Renal cortex interstitium (tissue), 11 donors: ENCODE data around the gene WRAP73. TPM values are rescaled to one million over a fixed set of nuclear protein-coding genes. Genes with fewer than 3 reads are reported as not detected.

Experiments used
- DNase-seq, 11 donors: peaks; one replicate each; pipeline ENCODE4 v3.0.0-alpha.2; 2013; ENCODE audit warnings: low read depth in 9 of 11, low spot score in 4 of 11; ENCODE audit errors: extremely low read depth in 1 of 11
- polyA plus RNA-seq, 3 donors: library from polyadenylated mRNA; unstranded; fragments of 120-200 nt; gene quantifications; one replicate each; pipeline ENCODE4 v1.2.1, GENCODE V29; 2013; ENCODE audit not compliant: insufficient read length in 3 of 3

Gene WRAP73
- polyA plus RNA-seq, 3 donors: 16.1 to 24.3 (median 19.0) TPM

DNA sequence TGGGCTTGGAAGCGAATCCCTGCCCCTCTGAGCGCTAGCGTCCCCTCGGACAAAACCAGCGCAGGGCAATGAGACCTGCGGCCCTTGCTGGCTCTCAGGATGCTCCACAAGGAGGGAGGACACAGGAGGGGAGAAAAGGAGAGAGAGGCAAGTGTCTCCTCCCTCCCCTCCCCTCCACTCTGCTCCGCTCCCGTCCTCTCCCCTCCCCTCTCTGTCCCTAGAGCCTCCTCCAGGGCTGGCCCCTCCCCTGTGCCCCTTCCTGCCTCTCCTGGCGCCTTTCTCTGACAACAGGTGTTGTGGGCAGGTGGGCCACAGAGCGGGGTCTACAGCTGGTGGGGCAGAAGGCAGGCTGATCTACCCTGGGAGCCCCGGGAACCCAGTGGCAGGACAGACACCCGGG lies 37.6 kb upstream of the WRAP73 start:
- no peak for DNase-seq

DNA sequence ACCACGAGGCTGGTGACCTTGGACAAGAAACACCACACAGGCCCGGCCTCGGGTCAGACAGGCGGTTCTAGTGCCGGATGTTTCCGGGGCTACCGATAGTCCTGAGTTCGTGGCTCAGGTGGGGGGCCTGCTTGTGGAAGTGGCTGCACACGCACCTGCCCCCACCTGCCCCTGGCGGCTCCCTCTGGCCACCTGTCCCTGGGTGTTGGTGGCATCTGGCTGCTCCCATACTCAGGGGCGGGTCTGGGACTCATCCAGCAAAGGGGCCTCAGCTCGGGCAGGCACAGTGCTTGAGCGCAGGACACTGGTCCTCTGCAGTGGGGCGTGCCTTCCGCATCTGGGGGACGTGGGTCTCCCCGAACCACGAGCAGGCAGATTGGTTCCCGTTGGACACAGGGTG lies 36.0 kb upstream of the WRAP73 start:
- DNase-seq: no peak

DNA sequence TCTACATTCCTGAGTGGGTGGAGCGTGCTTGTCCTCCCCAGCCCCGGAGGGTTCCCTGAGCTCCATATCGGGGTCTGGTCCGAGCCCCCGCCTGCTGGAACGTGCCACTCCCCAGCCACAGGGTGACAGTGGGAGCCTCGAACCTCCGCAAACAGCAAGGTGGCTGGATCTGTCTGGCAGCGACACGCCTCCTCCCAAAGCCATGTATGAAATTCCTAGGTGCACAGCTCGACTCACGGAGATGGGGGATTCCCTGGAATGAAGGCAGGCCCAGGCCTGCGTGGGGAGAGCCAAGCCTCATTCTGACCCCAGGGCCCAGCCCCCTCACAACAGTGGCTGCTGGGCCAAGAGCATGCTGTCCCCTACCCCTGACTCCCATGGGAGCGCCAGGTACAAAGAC lies 35.3 kb upstream of the WRAP73 start:
- no peak for DNase-seq

DNA sequence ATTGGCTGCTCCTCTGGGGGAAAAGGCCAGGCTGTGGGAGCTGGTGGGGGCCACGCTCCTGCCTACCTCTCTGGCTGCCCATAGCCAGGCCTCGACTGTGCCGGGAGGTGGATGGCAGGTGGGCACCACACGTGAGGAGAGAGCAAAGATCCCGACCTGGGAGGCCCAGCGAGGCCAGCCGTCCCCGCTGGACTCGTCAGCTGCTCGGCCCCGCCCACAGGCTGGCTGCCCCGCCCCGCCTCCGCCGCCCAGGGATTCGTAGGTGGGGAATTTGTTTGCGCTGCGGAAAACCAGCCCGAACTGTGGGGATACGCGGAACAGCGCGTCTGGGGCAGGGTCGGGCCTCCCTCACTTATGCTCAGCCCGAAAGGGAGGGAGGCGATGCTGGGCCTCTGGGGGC lies 34.1 kb upstream of the WRAP73 start:
- no peak for DNase-seq

DNA sequence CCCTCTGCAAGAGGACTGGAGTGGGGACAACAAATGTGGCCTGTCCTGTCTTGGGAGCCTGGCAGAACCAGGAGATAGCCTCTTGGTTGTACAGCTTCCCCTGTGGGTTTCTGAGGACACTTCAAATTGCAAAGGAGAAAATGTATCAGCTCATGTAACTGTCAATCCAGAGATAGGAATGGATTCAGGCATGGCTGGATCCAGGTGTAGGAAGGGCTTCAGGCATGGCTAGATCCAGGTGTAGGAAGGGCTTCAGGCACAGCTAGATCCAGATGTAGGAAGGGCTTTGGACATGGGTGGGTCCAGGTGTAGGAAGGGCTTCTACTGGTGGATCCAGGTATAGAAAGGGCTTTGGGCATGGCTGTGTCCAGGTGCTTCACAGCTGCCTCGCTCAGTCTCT lies 33.3 kb upstream of the WRAP73 start:
- no peak for DNase-seq

DNA sequence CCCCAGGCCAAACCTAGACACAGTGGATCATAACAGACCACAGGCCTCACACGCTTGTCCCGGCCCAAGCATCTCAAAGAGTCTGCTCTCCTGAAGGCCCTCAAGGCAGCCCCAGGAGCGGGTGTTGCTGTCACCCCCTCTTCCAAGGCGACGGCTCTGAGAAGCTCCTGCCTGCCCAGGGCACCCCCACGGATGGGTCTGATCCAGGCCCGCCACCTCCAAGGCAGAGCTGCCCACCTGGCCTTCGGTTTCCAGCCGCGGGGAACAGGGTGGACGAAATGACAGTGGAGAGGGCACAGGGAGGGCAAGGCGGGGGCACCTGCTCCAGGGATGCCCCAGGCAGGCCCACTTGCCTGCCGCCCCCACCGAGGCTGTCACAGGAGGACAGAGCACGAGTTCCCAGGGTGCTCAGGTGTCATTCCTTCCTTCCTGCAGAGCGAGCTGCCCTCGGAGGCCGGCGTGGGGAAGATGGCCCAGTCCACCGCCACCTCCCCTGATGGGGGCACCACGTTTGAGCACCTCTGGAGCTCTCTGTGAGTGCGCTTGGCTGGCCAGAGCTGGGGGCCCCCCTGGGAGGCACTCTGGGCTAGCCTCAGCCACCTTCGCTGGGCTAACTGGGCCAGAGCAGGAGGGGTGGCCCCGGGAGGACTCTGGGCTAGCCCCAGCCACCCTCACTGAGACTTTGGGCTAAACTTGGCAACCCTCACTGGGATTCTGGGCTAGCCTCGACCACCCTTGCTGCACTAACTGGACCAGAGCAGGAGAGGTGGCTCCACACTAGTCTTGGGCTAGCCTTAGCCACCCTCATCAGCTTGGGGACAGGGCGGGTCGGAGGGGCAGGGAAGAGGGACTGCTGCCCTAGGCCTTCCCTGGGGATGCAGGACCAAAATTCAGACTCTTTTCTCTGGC lies 32.2 kb upstream of the WRAP73 start:
- no peak for DNase-seq

DNA sequence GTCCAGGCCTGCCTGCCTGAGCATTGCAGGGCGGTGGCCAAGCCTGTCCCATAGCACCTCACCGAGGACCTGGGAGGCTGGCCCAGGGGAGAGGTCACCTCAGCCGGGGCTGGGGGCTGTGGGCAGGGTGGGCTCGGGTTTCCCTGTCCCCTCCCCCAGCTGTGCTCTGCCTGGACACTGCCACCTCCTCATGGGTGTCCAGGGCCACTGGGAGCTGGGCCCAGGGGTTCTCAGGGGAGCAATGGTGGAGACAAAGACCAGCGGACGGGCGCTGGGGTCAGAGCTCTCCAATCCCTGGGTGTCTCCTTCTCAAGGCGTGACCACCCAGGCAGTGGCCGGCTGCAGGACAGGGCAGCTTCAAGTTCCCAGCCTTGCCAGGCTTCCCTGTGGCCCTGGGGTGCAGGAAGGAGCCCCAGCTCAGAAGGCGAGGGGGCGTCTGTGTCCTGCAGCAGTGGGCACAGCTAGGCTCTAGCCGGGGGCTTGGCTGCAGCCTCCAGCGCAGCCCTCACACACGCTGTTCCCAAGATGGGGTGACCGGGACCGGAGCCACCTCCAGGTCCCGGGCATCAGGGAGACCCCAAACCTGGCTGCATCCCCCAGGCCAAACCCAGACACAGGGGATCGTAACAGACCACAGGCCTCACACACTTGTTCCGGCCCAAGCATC lies 31.5 kb upstream of the WRAP73 start:
- DNase-seq: no peak

DNA sequence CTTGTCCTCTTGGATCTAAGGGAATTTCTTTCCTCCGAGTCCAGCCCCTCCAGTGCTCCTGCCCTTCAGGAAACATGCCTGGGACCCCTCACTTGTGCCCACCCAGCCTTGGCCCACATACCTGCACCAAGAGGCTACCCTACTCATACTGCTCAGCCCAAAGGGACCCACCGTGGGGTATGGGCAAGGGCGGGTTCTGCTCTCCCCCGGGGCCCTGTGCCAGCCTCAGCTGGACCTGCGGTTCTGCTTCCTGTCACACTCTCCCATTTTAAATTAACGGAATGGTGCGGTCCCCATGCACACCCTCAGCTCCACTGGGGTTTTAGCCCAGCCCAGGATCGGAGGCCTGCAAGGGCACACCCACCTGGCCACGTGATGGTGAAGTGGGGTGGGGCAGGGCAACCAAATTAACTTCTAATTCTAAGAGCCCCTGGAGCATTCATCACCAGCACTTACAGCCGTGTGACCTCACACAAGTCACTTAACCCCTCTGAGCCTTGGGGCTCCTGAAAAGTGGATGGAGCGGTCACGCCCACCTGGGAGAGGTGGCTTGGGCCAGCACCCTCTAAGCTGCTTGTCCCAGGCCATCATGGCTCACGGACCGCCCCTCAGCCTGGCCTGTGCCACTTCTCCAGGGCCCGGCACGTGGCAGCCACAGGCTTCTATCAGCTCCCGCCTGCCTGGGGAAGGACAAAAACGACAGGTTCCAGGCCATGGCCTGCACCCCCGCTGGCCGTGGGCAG lies 30.8 kb upstream of the WRAP73 start:
- no peak for DNase-seq

DNA sequence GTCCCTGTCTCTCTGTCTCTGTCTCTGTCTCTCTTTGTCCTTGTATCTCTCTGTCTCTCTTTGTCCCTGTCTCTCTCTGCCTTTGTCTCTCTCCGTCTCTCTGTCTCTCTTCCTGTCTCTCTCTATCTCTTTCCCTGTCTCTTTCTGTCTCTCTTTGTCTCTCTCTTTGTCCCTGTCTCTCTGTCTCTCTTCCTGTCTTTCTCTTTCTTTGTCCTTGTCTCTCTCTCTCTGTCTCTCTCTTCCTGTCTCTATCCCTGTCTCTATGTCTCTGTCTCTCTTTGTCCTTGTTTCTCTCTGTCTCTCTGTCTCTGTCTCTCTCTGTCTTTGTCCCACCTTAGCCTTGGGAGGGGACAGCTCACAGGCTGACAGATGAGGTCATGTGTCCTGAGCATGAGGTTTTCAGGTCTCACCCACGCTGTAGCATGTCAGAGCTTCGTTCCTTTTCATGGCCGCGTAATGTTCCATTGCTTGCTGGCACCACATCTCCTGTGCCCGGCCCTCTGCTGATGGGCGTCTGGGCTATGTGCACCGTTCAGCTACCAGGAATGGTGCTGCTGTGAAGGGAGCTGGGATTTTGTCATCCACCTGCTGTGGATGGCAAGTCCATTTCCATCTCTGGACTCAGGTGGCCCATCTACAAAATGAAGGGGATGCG lies 30.0 kb upstream of the WRAP73 start:
- no peak for DNase-seq

DNA sequence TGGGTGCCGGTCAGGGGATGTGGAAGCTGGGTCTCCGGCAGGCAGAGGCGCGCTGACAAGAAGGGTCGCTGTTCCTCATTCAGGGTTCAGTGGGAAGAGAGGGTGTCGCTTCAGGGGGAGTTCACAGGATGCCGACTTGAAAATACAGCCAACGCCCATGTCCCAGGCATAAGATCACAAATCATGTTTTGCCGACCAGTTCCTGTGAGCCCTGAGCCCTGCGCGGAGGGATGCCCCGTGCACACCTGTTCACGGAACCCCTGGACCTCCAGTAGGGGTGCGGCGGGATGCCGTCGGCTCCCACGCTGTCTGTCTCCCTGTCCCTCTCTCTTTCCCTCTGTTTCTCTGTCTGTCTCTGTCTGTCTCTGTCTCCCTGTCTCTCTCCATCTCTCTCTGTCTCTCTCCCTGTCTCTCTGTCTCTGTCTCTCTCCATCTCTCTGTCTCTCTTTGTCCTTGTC lies 29.2 kb upstream of the WRAP73 start:
- DNase-seq: no peak

DNA sequence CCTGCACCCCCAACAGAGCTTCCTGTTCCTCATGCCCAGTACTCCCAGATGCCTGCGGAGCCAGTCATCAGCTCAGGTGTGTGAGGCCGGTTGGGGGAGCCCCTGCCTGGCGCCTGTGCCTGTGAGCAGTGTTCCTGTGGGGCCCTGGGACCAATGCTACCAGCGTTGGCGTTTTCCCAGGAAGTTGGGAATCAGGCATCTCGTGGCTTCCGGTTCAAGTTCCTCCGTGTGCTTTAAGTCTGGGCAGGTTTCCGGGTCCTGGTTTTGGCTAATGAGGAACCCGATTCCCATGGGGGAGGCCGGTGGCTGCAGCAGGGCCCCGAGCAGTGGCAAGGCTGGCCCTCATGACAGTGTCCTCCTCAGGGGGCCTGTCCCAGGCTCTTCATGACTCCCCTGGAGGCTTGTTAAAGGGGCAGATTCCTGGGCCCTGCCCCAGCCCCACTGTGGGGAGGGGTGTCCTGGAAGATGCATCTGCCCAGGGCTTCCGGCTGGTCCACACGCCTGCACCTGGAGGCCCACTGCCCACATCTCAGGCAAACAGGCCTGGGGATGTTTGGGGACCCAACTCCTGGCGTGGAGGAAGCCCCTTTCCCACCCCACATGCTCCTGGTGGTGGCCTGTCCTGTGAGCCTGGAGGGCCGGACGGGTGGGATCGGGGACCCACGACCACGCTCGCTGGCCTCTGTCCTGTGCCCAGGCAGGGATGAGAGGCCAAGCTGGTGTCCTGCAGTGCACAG lies 28.6 kb upstream of the WRAP73 start:
- DNase-seq: no peak

DNA sequence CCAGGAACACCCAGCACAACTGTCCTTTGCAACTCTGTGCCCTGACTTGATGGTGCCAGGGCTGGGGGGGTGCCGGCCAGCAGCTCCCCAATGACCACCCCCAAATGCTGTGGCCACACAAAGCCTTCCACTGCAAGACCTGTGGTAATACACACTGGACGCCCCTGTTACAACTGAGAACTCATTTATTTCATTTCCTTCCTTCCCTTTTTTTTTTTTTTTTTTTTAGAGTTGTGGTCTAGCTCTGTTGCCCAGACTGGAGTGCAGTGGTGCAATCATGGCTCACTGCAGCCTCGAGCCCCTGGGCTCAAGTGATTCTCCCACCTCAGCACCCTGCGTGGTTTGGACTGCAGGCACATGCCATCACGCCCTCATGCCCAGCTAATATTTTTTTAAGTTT lies 27.6 kb upstream of the WRAP73 start:
- DNase-seq: no peak

DNA sequence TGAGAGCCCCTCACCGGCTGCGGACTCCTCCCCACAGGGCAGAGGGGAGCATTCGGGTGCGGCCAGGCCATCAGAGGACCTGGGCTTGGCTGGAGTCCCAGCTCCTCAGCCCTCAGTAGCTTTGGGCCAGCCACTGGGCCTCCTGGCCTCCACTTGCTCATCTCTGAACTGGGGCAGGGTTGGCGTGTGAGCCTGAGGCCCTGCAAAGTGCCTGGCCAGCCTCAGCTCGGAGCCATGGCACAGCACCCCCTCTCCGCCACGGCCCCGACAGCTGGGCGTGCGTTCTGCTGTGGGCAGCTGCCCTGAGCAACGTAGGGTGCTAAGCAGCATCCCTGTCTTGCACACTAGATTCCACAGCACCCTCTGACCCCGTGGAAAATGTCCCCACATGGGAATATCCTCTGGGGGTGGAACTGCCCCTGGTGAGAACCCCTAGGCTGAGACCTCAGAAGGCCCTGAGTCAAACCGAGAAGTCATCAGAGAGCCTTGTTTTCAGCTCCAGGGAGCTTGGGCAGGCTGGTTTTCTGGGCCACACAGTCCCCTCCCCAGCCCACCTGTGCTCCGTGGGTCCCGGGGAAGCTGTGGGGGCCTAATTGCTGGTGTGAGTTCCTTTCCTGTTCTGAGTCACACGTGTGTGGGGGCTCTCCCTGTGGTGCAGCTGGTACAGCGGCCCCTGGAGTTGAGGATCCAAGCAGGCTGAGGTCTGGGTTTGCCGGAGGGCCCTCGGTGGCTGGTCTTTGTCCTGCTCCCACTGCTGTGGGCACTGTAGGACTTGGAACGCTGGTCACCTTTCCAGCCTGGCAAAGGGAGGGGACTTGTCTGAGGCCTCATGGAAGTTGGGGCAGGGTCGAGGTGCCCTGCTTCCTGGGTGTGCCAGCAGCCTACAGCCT lies 26.9 kb upstream of the WRAP73 start:
- DNase-seq: no peak

DNA sequence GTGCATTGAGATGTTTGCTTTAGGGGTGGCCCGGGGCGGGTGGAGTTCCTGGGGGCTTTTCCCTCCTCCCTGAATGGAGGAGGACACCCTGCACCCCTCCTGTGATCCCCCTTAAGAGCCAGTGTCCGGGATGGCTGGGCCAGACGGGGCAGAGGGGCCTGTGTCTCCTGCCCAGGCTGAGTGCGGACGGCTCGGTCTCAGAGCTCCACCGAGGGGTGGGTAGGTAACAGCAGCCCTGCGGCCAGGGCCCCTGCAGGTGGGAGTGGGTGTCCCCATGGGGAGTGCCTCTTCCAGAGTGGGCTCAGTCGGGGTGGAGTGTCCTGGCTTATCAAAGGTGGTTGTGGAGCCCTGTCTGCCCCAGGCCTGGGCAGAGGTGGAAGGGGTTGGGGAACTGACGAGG lies 25.5 kb upstream of the WRAP73 start:
- no peak for DNase-seq

DNA sequence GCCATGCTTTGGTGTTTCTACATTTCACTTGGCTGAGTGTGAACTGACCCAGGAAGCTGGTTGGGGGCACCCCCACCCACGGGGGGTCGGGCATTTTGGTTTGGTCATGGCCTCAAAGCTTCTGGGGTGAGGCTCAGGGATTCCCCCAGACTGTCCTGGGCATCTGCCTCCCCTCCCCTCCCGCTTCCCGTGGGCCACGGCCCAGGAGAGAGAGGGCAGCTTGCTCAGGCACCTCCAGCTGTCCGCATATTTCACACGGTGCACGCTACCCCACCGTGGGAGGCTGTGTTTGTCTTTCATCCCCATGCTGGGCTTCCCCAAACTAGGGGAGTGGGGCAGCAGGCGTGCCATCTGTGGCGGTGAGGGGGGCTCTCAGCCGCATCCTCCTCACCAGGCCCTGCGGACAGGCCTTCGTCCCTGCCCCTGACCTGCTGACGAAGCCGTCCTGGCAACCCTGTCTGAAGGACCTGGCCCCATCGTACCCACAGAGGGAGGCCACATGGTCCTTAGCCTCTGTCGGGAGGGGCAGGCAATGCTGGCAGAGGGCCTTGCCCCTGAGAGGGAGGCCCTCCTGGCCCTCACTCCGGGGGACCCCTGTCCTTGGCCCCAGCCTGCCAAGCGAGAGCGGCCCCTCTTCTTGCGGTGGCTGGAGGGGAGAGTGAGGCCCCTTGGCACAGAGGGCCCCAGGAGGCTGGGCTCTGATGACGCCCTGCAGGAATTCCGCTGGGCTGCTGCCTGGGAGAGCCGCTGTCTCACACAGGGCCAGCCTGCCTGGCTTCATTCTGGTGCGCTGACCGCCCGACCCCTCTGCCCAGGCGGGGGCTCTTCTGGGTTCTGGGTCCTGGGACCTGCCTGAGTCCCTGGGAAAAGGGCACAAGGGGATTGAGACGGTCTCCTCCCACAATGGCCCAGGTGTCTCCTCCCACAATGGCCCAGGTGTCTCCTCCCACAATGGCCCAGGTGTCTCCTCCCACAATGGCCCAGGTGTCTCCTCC lies 24.5 kb upstream of the WRAP73 start:
- no peak for DNase-seq

DNA sequence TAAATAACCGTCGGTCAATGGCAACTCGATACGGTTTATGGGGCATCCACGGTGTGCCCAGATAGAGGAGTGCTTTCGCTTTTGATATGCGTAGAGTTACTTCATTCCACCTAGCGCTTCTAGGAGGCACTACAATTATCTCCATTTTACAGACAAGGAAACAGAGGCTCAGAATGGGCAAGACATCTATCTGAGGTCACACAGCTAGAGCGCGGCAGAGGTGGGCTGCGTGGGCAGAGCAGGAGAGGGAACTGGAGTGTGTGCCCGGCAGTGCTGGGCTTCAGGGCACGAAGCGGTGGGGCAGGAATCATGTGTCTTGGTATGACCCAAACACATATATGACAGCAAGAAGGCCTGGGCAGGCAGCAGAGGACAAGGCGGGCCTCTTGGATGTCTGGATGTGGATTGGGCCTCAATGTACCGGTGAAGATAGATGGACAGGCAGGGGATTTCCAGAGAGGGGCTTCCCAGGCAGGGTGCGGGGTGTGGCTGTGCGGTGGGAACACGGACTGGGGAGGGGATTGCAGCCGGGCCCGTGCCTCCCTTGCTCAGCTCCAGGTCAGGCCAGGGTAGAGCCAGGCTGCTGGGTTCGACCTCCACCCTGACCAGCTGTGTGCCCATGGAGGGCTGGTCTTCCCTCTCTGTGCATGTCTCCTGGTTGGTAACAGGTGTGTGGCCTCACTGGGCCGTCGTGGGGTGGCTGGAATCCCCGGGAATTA lies 23.6 kb upstream of the WRAP73 start:
- no peak for DNase-seq
